NT2/D1 (cell line): ENCODE data around the gene MAST4.

ENCODE experiments used
- SUZ12 ChIP-seq: IDR thresholded peaks from 2 replicates; pipeline ENCODE4 v1.6.1; 2011; ENCODE audit not compliant: insufficient read length, insufficient read depth; ENCODE audit errors: extremely low read depth
- YY1 ChIP-seq: IDR thresholded peaks from 2 replicates; pipeline ENCODE4 v1.6.1; 2011; ENCODE audit not compliant: insufficient read length, insufficient read depth

GRCh38 chr5:67124556-67124955 is 528.4 kb downstream of the MAST4 start:
- TF ChIP-seq YY1 (no peak), SUZ12 (no peak)
